Stomach (tissue), 9 donors: ENCODE results near the gene SPTAN1. TPM values are rescaled to one million over a fixed set of nuclear protein-coding genes. Genes with fewer than 3 reads are reported as not detected.

Experiments used
- DNase-seq, 2 donors: peaks; one replicate each; pipeline versions ENCODE4 v3.0.0 to v3.0.0-alpha.2; 2013 to 2019
- H3K27ac ChIP-seq, 5 donors: fragments of 200-600 bp in 4 of 5; sonication (generic) in 4 of 5; one replicate each; pipeline ENCODE4 v1.5.1; 2013 to 2019; ENCODE audit warnings: mild to moderate bottlenecking in 1 of 5, moderate library complexity in 1 of 5
- H3K27me3 ChIP-seq, 3 donors: fragments of 200-600 bp; sonication (generic); one replicate each; pipeline ENCODE4 v1.5.1; 2017 to 2019; ENCODE audit warnings: mixed run types in 1 of 3
- H3K36me3 ChIP-seq, 4 donors: fragments of 200-600 bp; sonication (generic); 1 replicate in 3 of 4; 2 replicates in 1 of 4; pipeline ENCODE4 v1.5.1; 2016 to 2019
- H3K4me1 ChIP-seq, 4 donors: fragments of 200-600 bp; sonication (generic); one replicate each; pipeline ENCODE4 v1.5.1; 2016 to 2019
- H3K4me3 ChIP-seq, 4 donors: fragments of 200-600 bp; sonication (generic) in 3 of 4; one replicate each; pipeline ENCODE4 v1.5.1; 2016 to 2019; ENCODE audit warnings: mild to moderate bottlenecking in 1 of 4
- H3K9me3 ChIP-seq, 4 donors: fragments of 200-600 bp; sonication (generic); one replicate each; pipeline ENCODE4 v1.5.1; 2016 to 2019
- EP300 ChIP-seq: sonication (generic); formaldehyde crosslinking; IDR thresholded peaks from one replicate; pipeline ENCODE4 v1.6.1; 2017; ENCODE audit warnings: antibody characterized with exemption
- POLR2A ChIP-seq, 4 donors: fragments of 450-650 bp; IDR thresholded peaks; one replicate each; pipeline ENCODE4 v1.6.1; 2016; ENCODE audit warnings: antibody characterized with exemption in 4 of 4, control low read depth in 2 of 4, mild to moderate bottlenecking in 1 of 4, moderate library complexity in 1 of 4
- POLR2AphosphoS5 ChIP-seq, 3 donors: sonication (generic); formaldehyde crosslinking; IDR thresholded peaks; one replicate each; pipeline ENCODE4 v1.6.1; 2016; ENCODE audit warnings: antibody characterized with exemption in 3 of 3
- WGBS, 5 donors: extraction: QIAGEN DNeasy Blood & Tissue Kit in 3 of 5; methylation state at CpG; one replicate each; pipeline versions ENCODE4 v1.1.5 to v1.1.7; 2013 to 2018; 5-methylcytosine and 5-hydroxymethylcytosine counted together
- intact Hi-C: fragments of 100-400 bp; cut with DNase I; formaldehyde crosslinking; loops from one replicate; pipeline ENCODE4 v1.15.1; 2023; ENCODE audit warnings: low total_unique reads
- polyA plus RNA-seq, 3 donors: library from polyadenylated mRNA; stranded (reverse); fragments of 200-250 nt; gene quantifications; one replicate each; pipeline ENCODE4 v1.2.3, GENCODE V29; 2013
- total RNA-seq, 5 donors: library from RNA; depleted of rRNA; stranded (reverse); fragments of >200 nt; gene quantifications; one replicate each; pipeline versions ENCODE4 v1.1.0 to v1.2.3, GENCODE V29; 2014 to 2016
- TF ChIP-seq, protein P1 (sequence below), 7 experiments: fragments of 450-650 bp in 4 of 7; fragments of 200-600 bp in 3 of 7; sonication (generic) in 3 of 7; IDR thresholded peaks; one replicate each; pipeline ENCODE4 v1.5.1; 2016 to 2019; ENCODE audit warnings: antibody characterized with exemption in 7 of 7, control low read depth in 2 of 7, mild to moderate bottlenecking in 1 of 7
- donor health status: healthy with polysubstance abuse.
- donor health status: Bipolar disorder and iron deficiency.
- donor health status: healthy.

The SPTAN1 gene
- total and polyA plus RNA-seq, 8 donors = 41.4 to 726 (median 305) TPM

DNA sequence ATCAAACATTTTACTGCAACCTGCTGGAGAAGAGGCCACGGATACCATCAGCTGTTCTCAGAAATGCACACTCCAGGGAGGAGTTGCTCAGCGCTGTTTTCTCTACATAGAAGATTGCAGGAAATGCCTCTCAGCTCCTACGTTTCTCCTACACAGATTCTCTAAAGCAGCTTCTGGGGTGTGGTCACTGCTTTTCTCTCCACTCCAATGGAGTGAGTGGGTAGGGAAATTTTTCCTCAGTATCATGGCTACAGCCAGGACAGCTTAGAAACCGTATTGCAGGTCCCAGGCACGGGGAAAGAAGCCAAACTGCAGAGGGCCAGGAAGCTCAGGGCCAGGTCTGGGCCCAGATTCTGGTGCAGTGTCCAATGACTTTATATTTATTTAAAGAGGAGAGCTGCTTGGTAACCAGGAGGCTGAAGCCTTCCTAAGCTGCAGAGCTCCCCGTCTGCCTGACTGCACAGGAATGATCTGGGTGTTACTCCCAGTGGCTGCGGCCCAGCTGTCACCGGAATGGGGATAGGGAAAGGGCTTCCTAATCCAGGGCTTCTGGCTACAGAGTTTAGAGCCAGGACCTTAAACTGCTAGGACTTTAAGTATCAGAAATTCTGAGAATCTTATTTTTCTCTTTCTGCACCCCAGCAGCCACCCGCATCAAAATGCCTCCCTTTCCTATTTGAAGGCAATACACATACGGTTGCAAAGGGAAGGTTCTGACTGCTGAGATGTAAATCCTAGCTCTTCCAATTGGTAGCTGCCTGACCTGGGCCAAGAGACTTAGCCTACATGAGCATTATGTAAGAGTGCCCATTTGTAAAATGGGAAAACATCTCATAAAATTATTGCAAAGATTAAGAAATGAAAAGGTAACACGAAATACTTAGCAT, 1.4 kb upstream of the SPTAN1 start:
- no peaks in the 10 kb centered on the region for H3K9me3 ChIP-seq
- 37 to 57% (median 54%) methylated on average over 11 of the region's 11 CpGs for WGBS, 5 donors
- DNase-seq = peak in 1 of 2 donors; percentile 59
- intact Hi-C loops = no loop called here
- peak overlapping the region in 2 of 4 donors; percentile 72 to 93 for H3K4me3 ChIP-seq
- H3K27ac ChIP-seq = peak overlapping the region; percentile 30 to 99 (median 96)
- H3K4me1 ChIP-seq = peaks cover 29 to 59% (median 46%) of the 10 kb centered on the region in 4 donors
- no peaks in the 10 kb centered on the region for H3K36me3 ChIP-seq
- TF ChIP-seq, protein P1, sequence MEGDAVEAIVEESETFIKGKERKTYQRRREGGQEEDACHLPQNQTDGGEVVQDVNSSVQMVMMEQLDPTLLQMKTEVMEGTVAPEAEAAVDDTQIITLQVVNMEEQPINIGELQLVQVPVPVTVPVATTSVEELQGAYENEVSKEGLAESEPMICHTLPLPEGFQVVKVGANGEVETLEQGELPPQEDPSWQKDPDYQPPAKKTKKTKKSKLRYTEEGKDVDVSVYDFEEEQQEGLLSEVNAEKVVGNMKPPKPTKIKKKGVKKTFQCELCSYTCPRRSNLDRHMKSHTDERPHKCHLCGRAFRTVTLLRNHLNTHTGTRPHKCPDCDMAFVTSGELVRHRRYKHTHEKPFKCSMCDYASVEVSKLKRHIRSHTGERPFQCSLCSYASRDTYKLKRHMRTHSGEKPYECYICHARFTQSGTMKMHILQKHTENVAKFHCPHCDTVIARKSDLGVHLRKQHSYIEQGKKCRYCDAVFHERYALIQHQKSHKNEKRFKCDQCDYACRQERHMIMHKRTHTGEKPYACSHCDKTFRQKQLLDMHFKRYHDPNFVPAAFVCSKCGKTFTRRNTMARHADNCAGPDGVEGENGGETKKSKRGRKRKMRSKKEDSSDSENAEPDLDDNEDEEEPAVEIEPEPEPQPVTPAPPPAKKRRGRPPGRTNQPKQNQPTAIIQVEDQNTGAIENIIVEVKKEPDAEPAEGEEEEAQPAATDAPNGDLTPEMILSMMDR (IDR thresholded peaks at IDR 0.05) = no peak
- TF ChIP-seq POLR2A (IDR thresholded peaks at IDR 0.05) = no peak
- TF ChIP-seq EP300 = no peak
- no peak for TF ChIP-seq POLR2AphosphoS5 (IDR thresholded peaks at IDR 0.05)
- no peaks in the 10 kb centered on the region for H3K27me3 ChIP-seq

DNA sequence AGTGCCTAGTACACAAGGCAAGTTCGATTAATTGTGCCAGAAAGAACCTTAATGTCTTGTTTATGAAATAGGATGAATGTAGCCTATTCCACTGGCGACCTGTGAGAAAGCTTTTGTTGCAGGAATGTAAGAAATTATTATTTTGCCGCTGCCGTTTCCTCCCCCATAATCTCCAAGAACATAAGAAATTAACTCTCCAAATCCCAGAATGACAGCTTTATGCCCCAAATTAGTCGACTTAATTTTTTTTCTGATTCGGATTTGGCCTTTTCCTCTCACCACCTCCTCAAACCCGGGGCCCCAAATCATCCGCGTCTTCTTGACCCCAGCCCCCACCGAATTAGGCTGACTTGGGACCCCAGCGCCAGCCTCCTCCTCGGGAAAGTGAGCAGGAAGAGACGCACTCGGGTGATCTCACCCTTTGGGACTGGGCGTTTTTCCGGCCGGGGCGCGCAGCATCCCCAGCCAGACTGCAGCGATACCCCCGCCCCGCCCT, 682 bp upstream of the SPTAN1 start:
- H3K27ac ChIP-seq = peak overlapping the region; percentile 95 to 99 (median 97)
- 2 to 5% (median 5%) methylated on average over 18 to 22 of the region's 22 CpGs for WGBS, 5 donors
- no peaks in the 10 kb centered on the region for H3K36me3 ChIP-seq
- intact Hi-C loops = no loop called here
- H3K9me3 ChIP-seq = no peaks in the 10 kb centered on the region
- no peak for DNase-seq
- H3K27me3 ChIP-seq = no peaks in the 10 kb centered on the region
- peaks cover 36 to 66% (median 53%) of the 10 kb centered on the region in 4 donors for H3K4me1 ChIP-seq
- TF ChIP-seq POLR2A (IDR thresholded peaks at IDR 0.05) = no peak
- TF ChIP-seq POLR2AphosphoS5 (IDR thresholded peaks at IDR 0.05) = peak in 2 of 3 donors; percentile 68 to 71
- no peak for TF ChIP-seq EP300
- H3K4me3 ChIP-seq = peak overlapping the region; percentile 72 to 98 (median 94)

DNA sequence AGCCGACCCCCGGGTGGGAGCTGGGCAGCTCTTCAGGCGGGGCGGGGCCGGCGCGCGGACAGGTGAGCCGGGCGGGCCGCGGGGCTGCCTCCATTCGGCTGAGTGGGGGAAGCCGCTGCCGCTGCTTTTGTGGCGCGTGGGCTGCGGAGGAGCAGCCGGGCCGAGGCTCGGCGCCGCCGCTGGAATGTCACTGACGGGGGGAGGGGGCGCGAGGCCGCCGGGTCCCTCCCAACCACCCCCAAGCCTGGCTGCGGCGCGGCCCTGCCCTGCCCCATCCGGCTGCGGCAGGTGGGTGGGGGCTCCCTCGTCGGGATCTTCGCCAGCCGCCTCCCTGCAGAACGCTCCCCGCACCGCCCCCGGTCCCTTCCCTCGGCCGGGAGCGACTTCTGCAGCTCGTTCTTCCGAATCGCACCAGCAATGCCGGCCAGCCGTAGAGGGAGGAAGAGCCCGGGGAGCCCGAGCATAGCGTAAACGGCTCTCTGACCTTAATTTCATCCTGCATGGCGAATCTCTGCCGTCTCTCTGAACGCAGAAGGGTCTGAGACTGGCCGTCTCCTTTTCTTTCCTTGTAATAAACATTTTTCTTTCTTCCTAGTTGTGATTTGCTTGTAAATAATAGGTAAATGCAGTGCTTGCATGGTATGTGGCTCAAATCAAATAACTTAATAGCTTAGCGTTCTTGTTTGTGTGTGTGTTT, 505 bp downstream of the SPTAN1 start:
- 0 to 2% (median 1%) methylated on average over 17 to 59 of the region's 59 CpGs for WGBS, 5 donors
- no peaks in the 10 kb centered on the region for H3K36me3 ChIP-seq
- H3K27me3 ChIP-seq = no peaks in the 10 kb centered on the region
- H3K27ac ChIP-seq = peak overlapping the region; percentile 95 to 99 (median 97)
- H3K4me1 ChIP-seq = peaks cover 44 to 77% (median 64%) of the 10 kb centered on the region in 4 donors
- H3K4me3 ChIP-seq = peak overlapping the region; percentile 72 to 98 (median 94)
- DNase-seq = peak; percentile 49 to 83
- TF ChIP-seq EP300 = no peak
- TF ChIP-seq, protein P1 (IDR thresholded peaks at IDR 0.05) = no peak
- TF ChIP-seq POLR2AphosphoS5 (IDR thresholded peaks at IDR 0.05) = no peak
- no peak for TF ChIP-seq POLR2A (IDR thresholded peaks at IDR 0.05)
- intact Hi-C loops = no loop called here
- H3K9me3 ChIP-seq = no peaks in the 10 kb centered on the region

DNA sequence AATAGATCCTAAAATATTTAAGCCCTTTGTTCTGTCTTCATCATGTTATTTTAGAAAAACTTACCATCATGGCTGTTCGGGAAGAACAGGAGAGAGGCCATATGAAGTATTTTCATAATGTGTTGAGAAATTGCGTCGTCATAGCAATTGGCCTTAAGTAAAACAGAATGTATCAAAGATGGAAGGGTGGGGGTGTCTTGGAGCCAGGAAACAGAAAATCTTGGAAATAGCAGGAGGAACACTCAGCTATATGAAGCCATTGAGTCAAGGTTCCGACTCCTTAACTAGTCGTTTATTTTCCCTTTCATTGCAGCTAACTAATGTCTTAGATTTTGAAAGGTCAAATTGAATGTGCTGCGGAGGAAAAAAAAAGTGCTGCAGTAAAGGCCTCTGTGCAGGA, 1.3 kb downstream of the SPTAN1 start:
- TF ChIP-seq POLR2A (IDR thresholded peaks at IDR 0.05) (no peak), POLR2AphosphoS5 (IDR thresholded peaks at IDR 0.05) (no peak), EP300 (no peak)
- TF ChIP-seq, protein P1 (IDR thresholded peaks at IDR 0.05) = no peak
- Histone ChIP-seq H3K9me3 (no peaks in the 10 kb centered on the region), H3K27ac (peak overlapping the region in 4 of 5 donors; percentile 95 to 99 (median 98)), H3K36me3 (no peaks in the 10 kb centered on the region), H3K4me3 (peak overlapping the region; percentile 72 to 98 (median 94)), H3K4me1 (peaks cover 50 to 85% (median 73%) of the 10 kb centered on the region in 4 donors), H3K27me3 (no peaks in the 10 kb centered on the region)
- intact Hi-C loops = no loop called here
- DNase-seq = peak in 1 of 2 donors; percentile 84
- WGBS, 5 donors = 16 to 28% (median 23%) methylated on average over 6 of the region's 6 CpGs
